SKM-1 treated with dmso at 0.1 percent for 144 hours (cell line): ENCODE measurements around the gene CCDC152.
"Not testable (repeated sequence)": the region's sequence is repeated elsewhere in the genome, so short reads cannot be mapped to it uniquely, and the experiment has no call there.

Source experiments
- DNase-seq: peaks from one replicate; lab custom pipeline; 2025; ENCODE audit not compliant: unreplicated experiment; lab: John Stamatoyannopoulos, UW

CCDC152 gene

GRCh38 chr5:42811591-42812446 is 55.2 kb downstream of the CCDC152 start, which contains the start of gene SELENOP:
Gene SELENOP (minus strand): TSS chr5:42811892. CDS start chr5:42808353, 3,539 bp downstream.
- peak; percentile 32 for DNase-seq

DNA sequence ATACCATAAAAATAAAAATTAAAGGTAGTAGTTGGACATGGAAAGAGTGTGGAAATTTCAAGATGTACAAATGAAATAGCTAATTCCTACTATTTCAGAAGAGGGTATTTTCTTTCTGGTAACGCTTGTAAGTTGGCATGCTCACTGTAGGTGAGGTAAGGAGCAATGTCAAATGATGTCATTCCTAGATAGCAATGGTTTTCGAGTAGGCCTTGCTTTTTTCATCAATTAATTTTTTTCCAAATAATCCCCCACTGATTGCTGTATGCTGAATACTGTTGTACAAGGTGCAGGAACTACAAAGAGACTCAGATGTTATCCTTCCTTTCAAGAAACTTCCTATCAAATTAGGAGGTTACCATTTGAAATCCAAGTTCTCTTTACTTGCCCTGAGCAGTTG is 56.0 kb downstream of the CCDC152 start:
- DNase-seq: no peak

DNA sequence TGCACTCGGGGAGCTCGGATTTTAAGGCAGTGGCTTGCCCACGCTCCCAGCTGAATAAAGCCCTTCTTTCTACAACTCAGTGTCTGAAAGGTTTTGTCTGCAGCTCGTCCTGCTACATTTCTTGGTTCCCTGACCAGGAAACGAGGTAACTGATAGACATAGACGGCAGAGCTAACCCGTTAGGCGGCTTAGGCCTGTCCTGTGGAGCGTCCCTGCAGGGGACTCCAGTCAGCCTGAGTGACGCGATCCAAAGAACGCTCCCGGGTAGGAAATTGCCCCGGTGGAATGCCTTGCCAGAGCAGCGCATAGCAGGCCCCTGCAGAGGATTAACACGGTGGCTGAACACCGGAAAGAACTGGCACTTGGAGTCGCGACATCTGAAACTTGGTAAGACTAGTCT is 56.9 kb downstream of the CCDC152 start:
- no peak for DNase-seq

DNA sequence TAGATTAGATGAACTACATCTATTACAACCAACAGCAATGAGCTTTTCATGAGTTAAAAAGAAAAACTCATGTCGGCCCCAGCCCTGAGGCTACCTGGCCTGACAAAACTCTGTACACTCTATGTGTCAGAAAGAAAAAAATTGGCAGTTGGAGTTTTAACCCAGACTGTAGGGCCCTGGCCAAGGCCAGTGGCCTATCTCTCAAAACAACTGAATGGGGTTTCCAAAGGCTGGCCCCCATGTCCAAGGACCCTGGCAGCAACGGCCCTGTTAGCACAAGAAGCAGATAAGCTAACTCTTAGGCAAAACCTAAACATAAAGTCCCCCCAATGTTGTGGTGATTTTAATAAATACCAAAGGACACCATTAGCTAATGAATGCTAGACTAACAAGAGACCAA is 59.9 kb downstream of the CCDC152 start:
- not testable (repeated sequence) for DNase-seq

- no peak for DNase-seq
These were observed 63.1 kb downstream of the CCDC152 start for GRCh38 chr5:42819745-42820144.

DNA sequence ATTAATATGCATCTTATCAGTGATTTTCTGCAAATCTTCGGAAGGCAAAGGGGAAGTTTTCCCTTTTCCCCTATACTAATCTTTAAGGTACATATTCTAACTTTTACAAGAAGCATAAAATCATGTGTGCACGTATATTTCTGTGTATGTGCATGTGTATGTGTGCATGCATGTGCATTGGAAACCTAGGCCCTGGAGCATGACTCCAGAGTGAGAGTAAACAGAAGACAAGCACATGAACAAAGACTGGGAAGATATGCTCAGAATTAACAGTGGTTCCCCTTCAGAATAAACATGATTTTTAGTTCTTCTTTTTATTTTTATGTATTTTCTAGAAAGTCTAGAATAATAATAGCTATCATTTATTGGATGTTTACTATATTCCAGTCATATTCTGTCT is 65.9 kb downstream of the CCDC152 start:
- DNase-seq: no peak

GRCh38 chr5:42824347-42824976 is 67.8 kb downstream of the CCDC152 start:
- DNase-seq: no peak

DNA sequence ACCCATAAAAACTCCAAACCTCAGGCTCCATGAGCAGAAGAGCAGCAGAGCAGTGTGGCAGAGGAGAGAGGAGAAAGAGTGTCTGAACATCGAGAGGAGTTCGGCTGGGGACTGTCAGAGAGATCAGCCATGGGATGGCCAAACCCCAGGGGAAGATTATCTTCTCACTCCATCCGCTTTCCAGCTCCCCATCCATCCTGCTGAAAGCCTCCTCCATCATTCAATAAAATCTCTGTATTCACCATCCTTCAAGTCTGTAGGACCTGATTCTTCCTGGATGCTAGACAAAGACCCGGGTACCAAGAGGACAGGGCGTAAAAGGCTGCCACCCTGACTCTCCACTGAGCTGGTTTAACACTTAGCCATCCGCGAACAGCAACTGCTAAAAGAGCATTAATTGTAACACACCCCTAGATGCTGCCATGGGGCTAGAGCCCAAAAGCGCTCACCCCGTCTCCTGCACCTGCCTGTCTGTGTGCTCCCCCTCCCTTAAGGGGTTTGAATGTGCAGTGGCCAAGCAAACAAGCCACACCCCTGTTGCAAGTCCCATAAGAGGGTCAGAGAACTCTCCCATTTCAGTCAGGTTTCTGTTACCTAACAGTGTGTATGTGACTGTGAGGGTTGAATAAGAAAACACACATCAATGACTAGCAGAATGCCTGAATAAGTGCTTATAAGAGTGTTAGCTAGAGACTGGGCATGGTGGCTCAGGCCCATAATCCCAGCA is 69.0 kb downstream of the CCDC152 start:
- DNase-seq: no peak

- DNase-seq: no peak
These were observed 70.3 kb downstream of the CCDC152 start for GRCh38 chr5:42826757-42827515.

DNA sequence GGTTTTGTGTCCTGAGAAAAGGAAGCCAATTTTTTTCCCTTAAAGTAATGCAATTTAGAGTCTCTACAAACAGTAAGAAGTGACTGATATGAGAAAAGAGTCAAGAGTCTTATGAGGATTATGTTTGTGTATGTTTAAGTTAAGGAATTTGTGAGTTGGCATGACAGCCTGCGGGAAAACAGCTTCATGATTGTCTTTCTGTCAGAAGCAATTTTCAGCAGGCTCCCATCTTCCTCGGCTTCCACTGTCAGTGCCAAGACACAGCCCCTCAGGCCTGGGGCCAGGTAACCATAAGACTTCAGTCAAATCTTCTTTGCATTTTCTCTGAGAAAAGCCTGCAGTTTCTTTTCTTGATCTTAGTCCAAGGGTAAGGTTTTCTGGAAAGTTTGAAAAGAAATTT is 72.1 kb downstream of the CCDC152 start:
- no peak for DNase-seq

GRCh38 chr5:42830924-42831323 is 74.3 kb downstream of the CCDC152 start:
- no peak for DNase-seq

DNA sequence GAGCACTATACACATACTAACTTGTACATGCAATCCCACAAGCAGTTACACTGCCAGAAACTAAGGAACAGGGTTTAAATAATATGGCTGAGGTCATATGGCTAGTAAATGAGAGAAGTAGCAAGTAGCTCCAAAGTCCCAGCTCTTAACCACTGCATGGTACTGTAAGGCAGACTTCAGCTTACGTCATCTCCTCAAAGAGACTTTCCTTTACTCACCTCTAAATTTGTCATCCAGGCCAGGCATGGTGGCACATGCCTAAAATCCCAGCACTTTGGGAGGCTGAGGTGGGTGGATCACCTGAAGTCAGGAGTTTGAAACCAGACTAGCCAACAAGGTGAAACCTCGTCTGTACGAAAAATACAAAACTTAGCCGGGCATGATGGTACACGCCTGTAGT is 75.4 kb downstream of the CCDC152 start:
- no peak for DNase-seq

DNA sequence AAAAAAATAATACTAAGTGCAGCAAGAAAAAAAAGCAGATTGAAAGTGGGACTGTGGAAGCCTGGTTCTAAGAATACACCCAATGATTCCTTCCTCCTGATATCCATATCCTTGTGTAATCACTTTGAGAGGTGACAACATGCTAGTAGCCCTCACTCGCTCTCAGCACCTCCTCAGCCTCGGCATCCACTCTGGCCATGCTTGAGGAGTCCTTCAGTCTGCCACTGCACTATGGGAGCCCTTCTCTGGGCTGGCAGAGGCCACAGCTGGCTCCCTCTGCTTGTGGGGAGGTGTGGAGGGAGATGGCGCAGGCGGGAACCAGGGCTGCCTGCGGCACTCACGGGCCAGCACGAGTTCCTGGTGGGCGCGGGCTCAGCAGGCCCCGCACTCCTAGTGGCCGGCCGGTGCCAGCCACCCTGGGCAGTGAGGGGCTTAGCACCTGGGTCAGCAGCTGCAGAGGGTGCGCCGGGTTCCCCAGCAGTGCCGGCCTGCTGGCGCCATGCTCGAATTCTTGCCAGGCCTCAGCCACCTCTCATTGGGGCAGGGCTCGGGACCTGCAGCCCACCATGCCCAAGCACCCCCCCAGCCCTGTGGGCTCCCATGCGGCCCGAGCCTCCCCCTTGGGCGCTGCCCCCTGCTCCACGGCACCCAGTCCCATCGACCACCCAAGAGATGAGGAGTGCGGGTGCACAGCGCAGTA is 79.6 kb downstream of the CCDC152 start:
- DNase-seq: no peak

- DNase-seq: no peak
These were observed 81.0 kb downstream of the CCDC152 start for GRCh38 chr5:42837601-42838000.

DNA sequence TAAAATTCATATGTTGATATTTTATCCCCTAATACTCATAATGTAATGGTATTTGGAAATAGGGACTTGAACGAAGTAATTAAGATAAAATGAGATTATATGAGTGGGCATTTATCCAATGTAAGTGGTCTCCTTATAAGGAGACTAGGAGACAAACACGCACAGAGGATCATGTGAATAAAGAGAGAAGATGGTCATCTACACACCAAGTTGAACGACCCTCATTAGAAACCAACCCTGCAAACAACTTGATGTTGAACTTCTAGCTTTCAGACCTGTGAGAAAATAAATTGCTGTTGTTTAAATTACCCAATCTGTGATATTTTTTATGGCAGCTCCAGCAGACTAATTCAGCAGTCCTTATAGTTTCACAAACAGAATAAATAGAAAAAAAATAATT is 82.6 kb downstream of the CCDC152 start:
- DNase-seq: no peak

DNA sequence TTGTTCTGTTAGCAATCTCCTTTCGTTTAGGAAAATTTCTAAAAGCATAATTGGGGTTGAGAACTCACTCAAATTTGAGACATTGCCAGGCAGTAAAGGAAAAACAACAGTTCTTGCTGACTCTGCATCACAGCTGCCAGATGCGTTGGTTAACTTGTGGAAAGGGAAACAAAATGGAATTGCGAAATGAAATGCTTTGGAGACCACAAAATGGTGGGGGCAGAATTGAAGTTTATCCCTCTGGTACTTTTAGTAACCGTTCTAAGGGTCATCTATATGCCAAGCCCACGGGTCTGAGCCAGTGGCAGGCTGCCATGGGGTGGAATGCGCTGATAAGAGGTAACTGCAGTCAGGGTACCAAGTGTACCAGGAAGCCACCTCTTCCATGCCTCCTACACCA is 83.7 kb downstream of the CCDC152 start:
- peak; percentile 44 for DNase-seq

GRCh38 chr5:42840842-42841567 is 84.4 kb downstream of the CCDC152 start:
- DNase-seq: no peak

DNA sequence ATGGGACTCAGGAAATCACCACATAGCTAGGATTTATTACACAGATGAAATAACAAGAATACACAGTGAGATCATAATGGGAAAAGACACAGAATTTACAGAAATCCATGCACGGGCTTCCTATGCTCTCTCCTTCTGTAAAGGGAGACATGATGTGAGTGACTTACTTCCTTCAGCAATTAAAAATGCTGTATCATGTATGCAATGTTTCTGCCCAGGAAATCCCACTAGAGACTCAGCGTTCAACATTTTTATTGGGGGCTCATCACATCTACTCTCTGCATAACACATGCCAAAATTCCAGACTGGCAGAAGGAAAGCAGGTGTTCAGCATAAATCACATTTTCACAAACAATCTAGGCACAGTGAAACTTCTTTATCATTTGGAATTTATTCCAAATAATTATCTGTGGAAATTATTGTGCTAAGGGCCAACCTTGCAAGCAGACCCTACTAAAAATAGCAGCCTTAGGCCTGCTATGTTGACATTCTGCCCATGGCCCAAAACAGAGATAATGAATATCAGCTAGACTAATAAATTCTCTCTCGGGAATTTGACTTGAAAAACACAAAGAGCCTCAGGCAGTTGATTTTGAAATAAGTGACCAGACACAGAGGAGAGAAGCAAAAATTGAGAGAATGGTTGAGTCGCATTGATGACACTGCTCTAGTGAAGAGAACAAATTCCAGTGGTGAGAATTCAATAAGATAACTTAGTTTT is 86.5 kb downstream of the CCDC152 start:
- no peak for DNase-seq

GRCh38 chr5:42843675-42844292 is 87.2 kb downstream of the CCDC152 start:
- no peak for DNase-seq
